Memory B cell (primary cell): Measurements from ENCODE around the gene UTP15.

ENCODE experiments used
- ATAC-seq: fragments of 150-1000 bp; cut with Tn5 transposase; 2 replicates; pipeline ENCODE4 v1.10.0; 2021; ENCODE audit warnings: low read depth, mild to moderate bottlenecking, moderate library complexity
- DNase-seq, 2 donors: peaks; one replicate each; pipeline ENCODE4 v3.0.0; 2022; ENCODE audit warnings: low spot score in 2 of 2
- H3K27ac Mint-ChIP-seq: one replicate; pipeline ENCODE4 v1.8.0; 2022; ENCODE audit warnings: mild to moderate bottlenecking, moderate library complexity, mixed read lengths
- H3K27me3 Mint-ChIP-seq: one replicate; pipeline ENCODE4 v1.8.0; 2022; ENCODE audit warnings: mixed read lengths
- H3K36me3 Mint-ChIP-seq: one replicate; pipeline ENCODE4 v1.8.0; 2022; ENCODE audit warnings: mild to moderate bottlenecking, mixed read lengths
- H3K4me1 Mint-ChIP-seq: one replicate; pipeline ENCODE4 v1.8.0; 2022; ENCODE audit warnings: mixed read lengths
- H3K4me3 Mint-ChIP-seq: one replicate; pipeline ENCODE4 v1.8.0; 2022; ENCODE audit warnings: mild to moderate bottlenecking, moderate library complexity, mixed read lengths
- H3K9me3 Mint-ChIP-seq: one replicate; pipeline ENCODE4 v1.8.0; 2022; ENCODE audit warnings: mixed read lengths

The UTP15 gene

DNA sequence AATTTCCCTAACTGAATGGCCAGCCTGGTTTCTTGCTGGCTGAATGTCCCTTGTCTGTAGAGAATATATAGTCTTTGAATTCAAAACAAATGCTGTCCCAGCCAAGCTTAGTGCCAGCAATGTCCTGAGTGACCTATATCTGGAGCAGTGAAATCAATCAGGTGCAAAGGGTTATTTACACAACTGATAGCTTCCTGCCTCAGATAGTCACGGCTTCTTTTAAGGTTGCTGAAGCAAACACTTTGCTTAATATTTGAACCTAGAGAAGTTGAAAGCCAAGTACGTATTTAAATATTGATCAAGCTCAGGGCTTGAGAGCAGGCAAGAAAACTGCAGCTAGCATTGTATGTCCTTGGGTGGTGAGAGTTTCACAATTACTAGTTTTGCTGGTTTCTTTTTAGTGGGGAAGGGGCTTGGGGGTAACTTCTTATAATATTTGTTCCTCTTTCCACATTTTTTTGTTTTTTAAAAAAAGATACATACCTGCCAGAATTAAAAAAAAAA lies 58.4 kb downstream of the UTP15 start:
- no peak overlapping the region for H3K4me3 Mint-ChIP-seq
- ATAC-seq = no peak
- H3K36me3 Mint-ChIP-seq = no peaks in the 10 kb centered on the region
- H3K27ac Mint-ChIP-seq = no peak overlapping the region
- H3K27me3 Mint-ChIP-seq = peaks cover 18% of the 10 kb centered on the region
- DNase-seq = no peak
- H3K9me3 Mint-ChIP-seq = no peaks in the 10 kb centered on the region
- H3K4me1 Mint-ChIP-seq = no peaks in the 10 kb centered on the region

- H3K27ac Mint-ChIP-seq = no peak overlapping the region
- peak overlapping the region; percentile 37 for H3K4me3 Mint-ChIP-seq
- H3K36me3 Mint-ChIP-seq = no peaks in the 10 kb centered on the region
- H3K9me3 Mint-ChIP-seq = no peaks in the 10 kb centered on the region
- H3K4me1 Mint-ChIP-seq = no peaks in the 10 kb centered on the region
- H3K27me3 Mint-ChIP-seq = peaks cover 20% of the 10 kb centered on the region
- ATAC-seq = no peak
- DNase-seq = no peak
Measured at GRCh38 chr5:73624888-73625287, 59.3 kb downstream of the UTP15 start.

- Mint-ChIP-seq H3K36me3 (no peaks in the 10 kb centered on the region), H3K27me3 (peaks cover 20% of the 10 kb centered on the region), H3K27ac (no peak overlapping the region), H3K4me1 (no peaks in the 10 kb centered on the region), H3K4me3 (peak overlapping the region; percentile 72), H3K9me3 (no peaks in the 10 kb centered on the region)
- DNase-seq (no peak), ATAC-seq (no peak)
Measured at GRCh38 chr5:73625372-73625943, 59.9 kb downstream of the UTP15 start.

- peak; percentile 46 for ATAC-seq
- Mint-ChIP-seq H3K36me3 (no peaks in the 10 kb centered on the region), H3K27me3 (peaks cover 20% of the 10 kb centered on the region), H3K27ac (no peak within 1 kb of the TSS), H3K4me1 (no peaks in the 10 kb centered on the region), H3K4me3 (peak within 1 kb of the TSS; percentile 72), H3K9me3 (no peaks in the 10 kb centered on the region)
- DNase-seq = no peak
Measured at GRCh38 chr5:73625944-73626811, 60.6 kb downstream of the UTP15 start, which contains the start of gene ARHGEF28. TSS of gene ARHGEF28 (plus strand) at chr5:73626196. CDS start at chr5:73684852, 58,656 bp downstream.

GRCh38 chr5:73626814-73627313 lies 61.3 kb downstream of the UTP15 start:
- no peak for DNase-seq
- Mint-ChIP-seq H3K27ac (no peak overlapping the region), H3K4me3 (peak overlapping the region; percentile 49), H3K9me3 (no peaks in the 10 kb centered on the region), H3K27me3 (peaks cover 23% of the 10 kb centered on the region), H3K4me1 (no peaks in the 10 kb centered on the region), H3K36me3 (no peaks in the 10 kb centered on the region)
- ATAC-seq = no peak

DNA sequence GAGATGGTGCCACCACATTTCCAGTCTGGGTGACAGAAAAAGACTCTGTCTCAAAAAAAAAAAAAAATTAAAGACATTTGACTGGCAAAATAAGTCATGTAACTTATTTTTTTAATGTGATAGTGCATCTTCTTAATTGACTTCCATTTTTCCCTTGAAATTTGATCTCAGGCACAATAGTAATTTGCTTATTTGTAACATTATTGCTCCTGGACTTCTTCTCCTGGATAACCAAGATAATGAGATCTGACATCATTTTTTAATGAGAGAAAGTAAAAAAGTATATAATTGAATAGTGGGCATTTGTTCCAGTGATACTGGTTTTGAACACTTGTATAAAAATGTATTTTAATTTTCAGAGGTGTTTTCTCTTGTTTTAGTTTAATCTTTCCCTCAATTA lies 63.9 kb downstream of the UTP15 start:
- Mint-ChIP-seq H3K4me1 (no peaks in the 10 kb centered on the region), H3K9me3 (no peaks in the 10 kb centered on the region), H3K36me3 (no peaks in the 10 kb centered on the region), H3K27me3 (peaks cover 17% of the 10 kb centered on the region), H3K27ac (no peak overlapping the region), H3K4me3 (no peak overlapping the region)
- ATAC-seq (no peak), DNase-seq (no peak)

DNA sequence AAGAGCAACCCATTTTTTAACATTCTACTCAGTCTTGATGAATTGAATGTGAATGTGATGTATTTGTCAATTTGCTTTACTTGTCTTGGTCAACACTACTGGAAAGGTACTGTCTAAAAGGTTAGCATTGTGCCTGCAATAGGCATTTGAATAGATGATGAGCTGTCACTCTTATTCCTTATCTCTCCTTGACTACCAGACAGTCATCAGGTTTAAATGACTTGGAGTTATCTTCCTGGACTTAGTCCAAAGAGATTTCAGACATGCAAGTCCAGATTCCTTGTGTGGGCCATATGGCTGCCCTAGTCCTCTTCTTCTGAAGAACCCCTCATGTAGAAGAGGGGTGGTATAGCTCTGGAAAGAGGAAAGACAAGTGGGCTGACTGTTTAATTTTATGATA lies 65.2 kb downstream of the UTP15 start:
- ATAC-seq = no peak
- Mint-ChIP-seq H3K4me1 (no peaks in the 10 kb centered on the region), H3K27me3 (peaks cover 13% of the 10 kb centered on the region), H3K36me3 (no peaks in the 10 kb centered on the region), H3K4me3 (no peak overlapping the region), H3K9me3 (no peaks in the 10 kb centered on the region), H3K27ac (no peak overlapping the region)
- no peak for DNase-seq

GRCh38 chr5:73631500-73631899 lies 66.0 kb downstream of the UTP15 start:
- no peak overlapping the region for H3K4me3 Mint-ChIP-seq
- H3K4me1 Mint-ChIP-seq = no peaks in the 10 kb centered on the region
- DNase-seq (no peak), ATAC-seq (no peak)
- peaks cover 13% of the 10 kb centered on the region for H3K27me3 Mint-ChIP-seq
- H3K27ac Mint-ChIP-seq = no peak overlapping the region
- H3K9me3 Mint-ChIP-seq = no peaks in the 10 kb centered on the region
- H3K36me3 Mint-ChIP-seq = no peaks in the 10 kb centered on the region
